Measurements from ENCODE around the gene C11orf24. TPM values are rescaled to one million over a fixed set of nuclear protein-coding genes. Genes with fewer than 3 reads are reported as not detected.

Gene C11orf24
- total and polyA plus RNA-seq, 10 of the 15 experiments (the other 5 are each of a cell fraction or from before 2014, with no cell fraction given), result 4.3 to 104 (median 41.4) TPM

GRCh38 chr11:68271023-68271780 lies 571 bp downstream of the C11orf24 start (continued):
- no peak for TF ChIP-seq EGR1 (IDR thresholded peaks at IDR 0.05; ENCODE audit: borderline replicate concordance in 1 of 2, low read depth in 2 of 2, low read length in 2 of 2)
- TF ChIP-seq NRF1 (conservative IDR thresholded peaks at IDR 0.05; ENCODE audit: low read depth, low read length), result no peak
- TF ChIP-seq ELK1 (IDR thresholded peaks at IDR 0.05; ENCODE audit: low read depth, low read length), result no peak
- no peak for TF ChIP-seq ATF2 (IDR thresholded peaks at IDR 0.05; ENCODE audit: low read length)
- TF ChIP-seq CHD4 (IDR thresholded peaks at IDR 0.05), result no peak
- TF ChIP-seq WRNIP1 (IDR thresholded peaks at IDR 0.05; ENCODE audit: borderline replicate concordance, low read depth, low read length), result no peak
- peak; percentile 42; the same call in 1 of the 2 replicates for TF ChIP-seq CHD1 (IDR thresholded peaks at IDR 0.05; ENCODE audit: low read depth, low read length)
- TF ChIP-seq ZNF207 (IDR thresholded peaks at IDR 0.05; ENCODE audit: borderline replicate concordance), result peak; percentile 51; the same call in 1 of the 2 replicates
- TF ChIP-seq FOXK2 (IDR thresholded peaks at IDR 0.05), result peak; percentile 78
- TF ChIP-seq IRF5 (IDR thresholded peaks at IDR 0.05; ENCODE audit: borderline replicate concordance), result no peak
- peak; percentile 51; the same call in 1 of the 2 replicates for TF ChIP-seq CREM (IDR thresholded peaks at IDR 0.05; ENCODE audit: low read depth)
- no peak for TF ChIP-seq ZBTB4 (CRISPR knock-in tag; IDR thresholded peaks at IDR 0.05)
- TF ChIP-seq ZBTB40 (IDR thresholded peaks at IDR 0.05; ENCODE audit: borderline replicate concordance), result no peak
- no peak for TF ChIP-seq CBFB (IDR thresholded peaks at IDR 0.05; ENCODE audit: low read depth)
- TF ChIP-seq TBL1XR1 (IDR thresholded peaks at IDR 0.05; ENCODE audit: low read depth, low read length), result no peak
- TF ChIP-seq SMARCA5 (IDR thresholded peaks at IDR 0.05), result peak; percentile 56; the same call in 1 of the 2 replicates
- TF ChIP-seq KDM1A (IDR thresholded peaks at IDR 0.05; ENCODE audit: borderline replicate concordance), result no peak
- TF ChIP-seq NBN (IDR thresholded peaks at IDR 0.05), result no peak
- TF ChIP-seq KLF5 (IDR thresholded peaks at IDR 0.05; ENCODE audit: partially characterized antibody), result peak; percentile 87
- peak; percentile 72; the same call in 1 of the 2 replicates for TF ChIP-seq HDGF (IDR thresholded peaks at IDR 0.05)
